GM23248 (cell line): Measurements from ENCODE around the gene SPPL2B.

Experiments
- EZH2 ChIP-seq: fragments of 200-600 bp; sonication (generic); IDR thresholded peaks from 2 replicates; pipeline ENCODE4 v1.6.1; 2018; ENCODE audit warnings: antibody characterized with exemption, mild to moderate bottlenecking; ENCODE audit not compliant: insufficient read depth, poor library complexity, severe bottlenecking
- EZH2phosphoT487 ChIP-seq: fragments of 200-600 bp; sonication (generic); IDR thresholded peaks from 2 replicates; pipeline ENCODE4 v1.6.1; 2018; ENCODE audit warnings: antibody characterized with exemption, moderate library complexity, mild to moderate bottlenecking, low read depth; ENCODE audit not compliant: insufficient read depth

GRCh38 chr19:2362046-2362969 is 33.8 kb downstream of the SPPL2B start:
- TF ChIP-seq EZH2 (no peak), EZH2phosphoT487 (no peak)
